Spinal cord (tissue), 10 donors: ENCODE results near the gene LMNB1. TPM values are rescaled to one million over a fixed set of nuclear protein-coding genes. Genes with fewer than 3 reads are reported as not detected.
"Not testable (repeated sequence)": the region's sequence is repeated elsewhere in the genome, so short reads cannot be mapped to it uniquely, and the experiment has no call there.

Experiments
- DNase-seq, 6 donors: peaks; one replicate each; pipeline versions ENCODE4 v3.0.0 to v3.0.0-alpha.2; 2013 to 2015; ENCODE audit warnings: low spot score in 6 of 6, low read depth in 4 of 6
- H3K27ac ChIP-seq: one replicate; pipeline ENCODE4 v1.5.1; 2013; ENCODE audit warnings: low read depth, low read length, control low read depth
- H3K27me3 ChIP-seq: one replicate; pipeline ENCODE4 v1.6.1; 2013; ENCODE audit warnings: low read length; ENCODE audit not compliant: control insufficient read depth, insufficient read depth
- H3K36me3 ChIP-seq: one replicate; pipeline ENCODE4 v1.6.1; 2013; ENCODE audit warnings: low read length; ENCODE audit not compliant: control insufficient read depth, insufficient read depth
- H3K4me1 ChIP-seq: one replicate; pipeline ENCODE4 v1.6.1; 2013; ENCODE audit warnings: low read length; ENCODE audit not compliant: control insufficient read depth, insufficient read depth
- H3K4me3 ChIP-seq: one replicate; pipeline ENCODE4 v1.5.1; 2013; ENCODE audit warnings: low read depth, low read length, control low read depth
- H3K9me3 ChIP-seq: one replicate; pipeline ENCODE4 v1.6.1; 2013; ENCODE audit warnings: low read length; ENCODE audit not compliant: control insufficient read depth, insufficient read depth
- WGBS: methylation state at CpG from one replicate; pipeline ENCODE4 v1.1.5; 2013; ENCODE audit warnings: missing lambda C conversion rate; ENCODE audit not compliant: insufficient coverage; 5-methylcytosine and 5-hydroxymethylcytosine counted together
- long read RNA-seq, 4 donors: transcript quantifications; one replicate each; lab custom pipeline, GENCODE V29; 2026
- polyA plus RNA-seq, 2 donors: library from polyadenylated mRNA; unstranded; fragments of 120-200 nt; gene quantifications; one replicate each; pipeline ENCODE4 v1.2.1, GENCODE V29; 2013; ENCODE audit not compliant: insufficient read length in 2 of 2
- total RNA-seq, 2 donors: library from RNA; depleted of rRNA in 1 of 2; stranded (reverse); fragments of 120-200 nt in 1 of 2; fragments of >200 nt in 1 of 2; gene quantifications; one replicate each; pipeline versions ENCODE4 v1.2.3 to v1.2.4, GENCODE V29; 2013 to 2014
- donor health status: healthy.

The LMNB1 gene
- 10 to 100 TPM; 38.6 to 40.3 TPM for total RNA-seq
- 10 to 100 TPM; 53.5 to 63.6 TPM for polyA plus RNA-seq
- long read RNA-seq, donor 1, transcript LMNB1-201 (11 exons, 2,878 nt), result major isoform, 12 of 13 reads
- long read RNA-seq, donor 1, partial matches to known transcripts, result 0 of 13 reads
- long read RNA-seq, donor 1, other reads (novel, unspliced or antisense), result 0 of 13 reads
- long read RNA-seq, donor 2, transcript LMNB1-201 (11 exons, 2,878 nt), result major isoform, 6 of 6 reads
- long read RNA-seq, donor 2, partial matches to known transcripts, result 0 of 6 reads
- long read RNA-seq, donor 2, other reads (novel, unspliced or antisense), result 0 of 6 reads
- long read RNA-seq, donor 3, transcript LMNB1-201 (11 exons, 2,878 nt), result major isoform, 5 of 18 reads
- long read RNA-seq, donor 3, partial matches to known transcripts, result 11 of 18 reads
- long read RNA-seq, donor 3, other reads (novel, unspliced or antisense), result 0 of 18 reads
- long read RNA-seq, donor 4, transcript LMNB1-201 (11 exons, 2,878 nt), result major isoform, 6 of 22 reads
- long read RNA-seq, donor 4, partial matches to known transcripts, result 13 of 22 reads
- long read RNA-seq, donor 4, other reads (novel, unspliced or antisense), result 0 of 22 reads

GRCh38 chr5:126776499-126777256 lies at the start of gene LMNB1:
TSS of gene LMNB1 (plus strand) at chr5:126777136. CDS start at chr5:126777509, 373 bp downstream.
- no peaks in the 10 kb centered on the region for H3K27me3 ChIP-seq
- H3K36me3 ChIP-seq, result no peaks in the 10 kb centered on the region
- peak within 1 kb of the TSS; percentile 98 for H3K27ac ChIP-seq
- H3K4me3 ChIP-seq, result peak within 1 kb of the TSS; percentile 98
- DNase-seq, result peak; percentile 75 to 98 (median 90)
- no peaks in the 10 kb centered on the region for H3K9me3 ChIP-seq
- under 1% methylated on average over 54 of the region's 74 CpGs for WGBS
- peaks cover 12% of the 10 kb centered on the region for H3K4me1 ChIP-seq

- H3K9me3 ChIP-seq, result no peaks in the 10 kb centered on the region
- H3K27ac ChIP-seq, result no peak overlapping the region
- peak in 1 of 6 donors; percentile 13 for DNase-seq
- no peaks in the 10 kb centered on the region for H3K27me3 ChIP-seq
- no peak overlapping the region for H3K4me3 ChIP-seq
- H3K36me3 ChIP-seq, result no peaks in the 10 kb centered on the region
- no peaks in the 10 kb centered on the region for H3K4me1 ChIP-seq
- no CpG with 5 or more reads among the region's 2 CpGs for WGBS
Measured at GRCh38 chr5:126732716-126733115, 44.2 kb upstream of the LMNB1 start.

- not testable (repeated sequence) for DNase-seq, H3K27me3 ChIP-seq, H3K4me1 ChIP-seq, H3K36me3 ChIP-seq, H3K9me3 ChIP-seq, H3K4me3 ChIP-seq, H3K27ac ChIP-seq
- WGBS, result 98% methylated on average over 9 of the region's 18 CpGs
Measured at GRCh38 chr5:126734573-126734972, 42.4 kb upstream of the LMNB1 start.

- Histone ChIP-seq H3K4me1 (no peaks in the 10 kb centered on the region), H3K4me3 (no peak overlapping the region), H3K36me3 (no peaks in the 10 kb centered on the region), H3K27me3 (no peaks in the 10 kb centered on the region), H3K27ac (no peak overlapping the region), H3K9me3 (no peaks in the 10 kb centered on the region)
- WGBS, result 100% methylated on average over 1 of the region's 3 CpGs
- no peak for DNase-seq
Measured at GRCh38 chr5:126736141-126736540, 40.8 kb upstream of the LMNB1 start.

GRCh38 chr5:126741361-126741760 lies 35.6 kb upstream of the LMNB1 start:
- no peaks in the 10 kb centered on the region for H3K9me3 ChIP-seq
- 92% methylated on average over 7 of the region's 9 CpGs for WGBS
- no peaks in the 10 kb centered on the region for H3K36me3 ChIP-seq
- H3K4me1 ChIP-seq, result no peaks in the 10 kb centered on the region
- no peak for DNase-seq
- no peak overlapping the region for H3K27ac ChIP-seq
- no peak overlapping the region for H3K4me3 ChIP-seq
- H3K27me3 ChIP-seq, result no peaks in the 10 kb centered on the region

- Histone ChIP-seq H3K27me3 (no peaks in the 10 kb centered on the region), H3K27ac (no peak overlapping the region), H3K4me1 (no peaks in the 10 kb centered on the region), H3K9me3 (no peaks in the 10 kb centered on the region), H3K4me3 (no peak overlapping the region), H3K36me3 (no peaks in the 10 kb centered on the region)
- WGBS, result 86% methylated on average over 1 of the region's 2 CpGs
- DNase-seq, result no peak
Measured at GRCh38 chr5:126742425-126742824, 34.5 kb upstream of the LMNB1 start.

GRCh38 chr5:126744836-126745235 lies 32.1 kb upstream of the LMNB1 start:
- no peak for DNase-seq
- Histone ChIP-seq H3K9me3 (no peaks in the 10 kb centered on the region), H3K4me1 (no peaks in the 10 kb centered on the region), H3K4me3 (no peak overlapping the region), H3K27me3 (no peaks in the 10 kb centered on the region), H3K27ac (no peak overlapping the region), H3K36me3 (no peaks in the 10 kb centered on the region)
- WGBS, result no CpG with 5 or more reads among the region's 2 CpGs

GRCh38 chr5:126745259-126745992 lies 31.5 kb upstream of the LMNB1 start:
- no peaks in the 10 kb centered on the region for H3K36me3 ChIP-seq
- H3K4me3 ChIP-seq, result no peak overlapping the region
- no peaks in the 10 kb centered on the region for H3K9me3 ChIP-seq
- H3K27ac ChIP-seq, result no peak overlapping the region
- 79% methylated on average over 3 of the region's 7 CpGs for WGBS
- H3K27me3 ChIP-seq, result no peaks in the 10 kb centered on the region
- DNase-seq, result no peak
- no peaks in the 10 kb centered on the region for H3K4me1 ChIP-seq

- Histone ChIP-seq H3K27ac (no peak overlapping the region), H3K9me3 (no peaks in the 10 kb centered on the region), H3K4me1 (no peaks in the 10 kb centered on the region), H3K4me3 (no peak overlapping the region), H3K36me3 (no peaks in the 10 kb centered on the region), H3K27me3 (no peaks in the 10 kb centered on the region)
- no peak for DNase-seq
Measured at GRCh38 chr5:126746290-126746689, 30.6 kb upstream of the LMNB1 start.
